Keratinocyte (primary cell): ENCODE results near the gene SPSB4. TPM values are rescaled to one million over a fixed set of nuclear protein-coding genes. Genes with fewer than 3 reads are reported as not detected.

Experiments used
- DNase-seq: peaks from one replicate; pipeline ENCODE4 v3.0.0-alpha.2; 2011; ENCODE audit warnings: low read depth, missing footprints, low spot score
- FAIRE-seq: peaks from 2 replicates; lab custom pipeline; 2011; peaks lifted over from hg19 to GRCh38; lab: Jason Lieb, UNC
- H2AFZ ChIP-seq: 2 replicates; pipeline ENCODE4 v1.6.0; 2012; ENCODE audit warnings: low read length, control low read depth, inconsistent platforms; ENCODE audit not compliant: control insufficient read depth
- H3K27ac ChIP-seq: 2 replicates; pipeline ENCODE4 v1.5.1; 2011; ENCODE audit warnings: low read length; ENCODE audit not compliant: control insufficient read depth, insufficient read depth
- H3K27me3 ChIP-seq: 3 replicates; pipeline ENCODE4 v1.6.0; 2011; ENCODE audit warnings: low read length; ENCODE audit not compliant: control insufficient read depth, insufficient read depth; ENCODE audit errors: extremely low read depth
- H3K36me3 ChIP-seq, 2 experiments: 2 replicates in 1 of 2; 3 replicates in 1 of 2; pipeline ENCODE4 v1.5.1; 2011; ENCODE audit warnings: low read length in 2 of 2, mild to moderate bottlenecking in 1 of 2; ENCODE audit not compliant: control insufficient read depth in 2 of 2, insufficient read depth in 2 of 2; ENCODE audit errors: extremely low read depth in 1 of 2
- H3K4me1 ChIP-seq: 3 replicates; pipeline ENCODE4 v1.5.1; 2011; ENCODE audit warnings: low read length; ENCODE audit not compliant: control insufficient read depth, insufficient read depth; ENCODE audit errors: extremely low read depth
- H3K4me2 ChIP-seq: 3 replicates; pipeline ENCODE4 v1.6.0; 2011; ENCODE audit warnings: low read depth, low read length; ENCODE audit not compliant: control insufficient read depth, insufficient read depth; ENCODE audit errors: extremely low read depth
- H3K4me3 ChIP-seq, 3 experiments: fragments of 200-600 bp in 1 of 3; sonication (generic) in 1 of 3; 2 replicates in 2 of 3; 3 replicates in 1 of 3; pipeline ENCODE4 v1.5.1; 2011 to 2016; ENCODE audit warnings: low read length in 3 of 3, mild to moderate bottlenecking in 3 of 3, control low read depth in 2 of 3, inconsistent platforms in 1 of 3, low read depth in 1 of 3, mixed read lengths in 1 of 3, mixed run types in 1 of 3, moderate library complexity in 1 of 3; ENCODE audit not compliant: control insufficient read depth in 2 of 3, insufficient read depth in 2 of 3; ENCODE audit errors: extremely low read depth in 1 of 3
- H3K79me2 ChIP-seq: 2 replicates; pipeline ENCODE4 v1.6.0; 2012; ENCODE audit warnings: low read length; ENCODE audit not compliant: control insufficient read depth, insufficient read depth
- H3K9ac ChIP-seq: 3 replicates; pipeline ENCODE4 v1.6.0; 2011; ENCODE audit warnings: low read length; ENCODE audit not compliant: control insufficient read depth, insufficient read depth; ENCODE audit errors: extremely low read depth
- H3K9me1 ChIP-seq: 3 replicates; pipeline ENCODE4 v1.6.0; 2011; ENCODE audit warnings: low read length; ENCODE audit not compliant: control insufficient read depth, insufficient read depth; ENCODE audit errors: extremely low read depth
- H3K9me3 ChIP-seq: 2 replicates; pipeline ENCODE4 v1.5.1; 2012; ENCODE audit warnings: low read depth, low read length; ENCODE audit not compliant: control insufficient read depth
- H4K20me1 ChIP-seq: 3 replicates; pipeline ENCODE4 v1.6.0; 2011; ENCODE audit warnings: low read length; ENCODE audit not compliant: control insufficient read depth, insufficient read depth; ENCODE audit errors: extremely low read depth
- EZH2 ChIP-seq: IDR thresholded peaks from one replicate; pipeline ENCODE4 v1.6.1; 2012; ENCODE audit warnings: inconsistent platforms, mild to moderate bottlenecking, low read length, moderate library complexity
- dilution Hi-C: fragments of 300-500 bp; cut with MboI; formaldehyde crosslinking; loops from one replicate; pipeline ENCODE4 v1.7.0; 2020; ENCODE audit warnings: low sequenced_read_pairs; ENCODE audit not compliant: extremely low pct_ligation_motif_present
- polyA plus RNA-seq, 5 experiments: library from polyadenylated mRNA; depleted of rRNA in 3 of 5; stranded (reverse) in 3 of 5; stranded (forward) in 1 of 5; unstranded in 1 of 5; fragments of >200 nt; gene quantifications; 1 replicate in 1 of 5; 2 replicates in 3 of 5; 3 replicates in 1 of 5; pipeline versions ENCODE4 v1.2.1 to v1.2.3, GENCODE V29; 2011 to 2012; ENCODE audit warnings: missing spikeins in 2 of 5, low read depth in 1 of 5, low replicate concordance in 1 of 5
- TF ChIP-seq, protein P1 (sequence below), 3 experiments: IDR thresholded peaks in 1 of 3; conservative IDR thresholded peaks in 1 of 3; optimal IDR thresholded peaks in 1 of 3; 2 replicates in 2 of 3; 3 replicates in 1 of 3; pipeline versions ENCODE3 to v1.5.1; 2011; ENCODE audit warnings: low read length in 3 of 3, mild to moderate bottlenecking in 3 of 3, moderate library complexity in 2 of 3, control low read depth in 1 of 3, inconsistent platforms in 1 of 3; ENCODE audit not compliant: insufficient read depth in 2 of 3; ENCODE audit errors: extremely low read depth in 1 of 3

Gene SPSB4
- polyA plus RNA-seq, 1 donor (not counting 4 experiments of a cell fraction or from before 2014, with no cell fraction given) = not detected

DNA sequence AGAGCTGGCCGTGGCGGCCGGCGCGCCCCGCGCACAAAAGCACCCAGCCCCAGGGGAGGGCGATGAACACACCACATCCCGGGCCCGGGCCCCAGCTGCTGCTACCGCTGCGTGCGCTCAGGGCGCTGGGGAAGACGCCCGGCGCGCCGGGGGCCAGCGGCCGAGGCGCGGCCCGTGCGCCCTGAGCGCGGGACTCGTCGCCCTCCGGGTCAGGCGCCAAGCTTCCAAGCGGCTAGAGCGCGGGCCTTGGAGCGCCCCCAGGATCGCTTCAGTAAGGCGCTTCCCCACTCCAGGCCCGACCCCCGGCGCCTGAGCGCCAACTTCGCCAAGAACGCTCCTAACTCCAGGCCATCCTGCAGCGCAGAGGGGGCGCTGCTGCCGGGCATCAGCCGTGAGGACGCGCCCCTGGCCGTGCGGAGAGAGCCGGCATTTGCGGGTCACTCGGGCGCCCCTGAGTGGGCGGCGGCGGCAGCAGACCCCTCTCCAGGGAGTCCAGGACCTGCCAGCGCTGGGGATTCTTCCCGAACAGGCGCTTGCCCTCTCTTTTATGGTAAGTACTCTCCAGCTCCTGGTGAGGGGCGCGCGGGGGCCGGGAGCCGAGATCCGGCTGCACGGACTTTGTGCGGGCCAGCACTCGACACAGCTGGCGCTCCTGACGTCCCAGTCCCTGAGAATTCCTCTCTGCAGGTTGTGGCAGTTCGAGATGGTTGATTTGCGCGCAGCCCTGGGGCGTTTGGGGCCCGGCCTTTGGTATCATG, 475 bp downstream of the SPSB4 start:
- Histone ChIP-seq H3K4me3 (peak overlapping the region in 2 of 3 experiments; percentile 9 to 29), H3K9me3 (no peaks in the 10 kb centered on the region), H2AFZ (no peak overlapping the region), H3K79me2 (no peaks in the 10 kb centered on the region), H3K9me1 (no peaks in the 10 kb centered on the region), H3K36me3 (no peaks in the 10 kb centered on the region), H3K4me1 (peaks cover 13% of the 10 kb centered on the region), H4K20me1 (no peaks in the 10 kb centered on the region), H3K27me3 (peaks cover 55% of the 10 kb centered on the region), H3K9ac (no peak overlapping the region), H3K4me2 (peak overlapping the region; percentile 74), H3K27ac (no peak overlapping the region)
- dilution Hi-C loops = no loop called here
- TF ChIP-seq, protein P1, sequence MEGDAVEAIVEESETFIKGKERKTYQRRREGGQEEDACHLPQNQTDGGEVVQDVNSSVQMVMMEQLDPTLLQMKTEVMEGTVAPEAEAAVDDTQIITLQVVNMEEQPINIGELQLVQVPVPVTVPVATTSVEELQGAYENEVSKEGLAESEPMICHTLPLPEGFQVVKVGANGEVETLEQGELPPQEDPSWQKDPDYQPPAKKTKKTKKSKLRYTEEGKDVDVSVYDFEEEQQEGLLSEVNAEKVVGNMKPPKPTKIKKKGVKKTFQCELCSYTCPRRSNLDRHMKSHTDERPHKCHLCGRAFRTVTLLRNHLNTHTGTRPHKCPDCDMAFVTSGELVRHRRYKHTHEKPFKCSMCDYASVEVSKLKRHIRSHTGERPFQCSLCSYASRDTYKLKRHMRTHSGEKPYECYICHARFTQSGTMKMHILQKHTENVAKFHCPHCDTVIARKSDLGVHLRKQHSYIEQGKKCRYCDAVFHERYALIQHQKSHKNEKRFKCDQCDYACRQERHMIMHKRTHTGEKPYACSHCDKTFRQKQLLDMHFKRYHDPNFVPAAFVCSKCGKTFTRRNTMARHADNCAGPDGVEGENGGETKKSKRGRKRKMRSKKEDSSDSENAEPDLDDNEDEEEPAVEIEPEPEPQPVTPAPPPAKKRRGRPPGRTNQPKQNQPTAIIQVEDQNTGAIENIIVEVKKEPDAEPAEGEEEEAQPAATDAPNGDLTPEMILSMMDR (optimal IDR thresholded peaks at IDR 0.05 in 1 of 3, IDR thresholded peaks at IDR 0.05 in 1 of 3, conservative IDR thresholded peaks at IDR 0.05 in 1 of 3; ENCODE audit: extremely low read depth in 1 of 3, insufficient read depth in 2 of 3, low read length in 3 of 3) = peak in 1 of 3 experiments; percentile 9
- TF ChIP-seq EZH2 = no peak
- FAIRE-seq (no peak), DNase-seq (no peak)

DNA sequence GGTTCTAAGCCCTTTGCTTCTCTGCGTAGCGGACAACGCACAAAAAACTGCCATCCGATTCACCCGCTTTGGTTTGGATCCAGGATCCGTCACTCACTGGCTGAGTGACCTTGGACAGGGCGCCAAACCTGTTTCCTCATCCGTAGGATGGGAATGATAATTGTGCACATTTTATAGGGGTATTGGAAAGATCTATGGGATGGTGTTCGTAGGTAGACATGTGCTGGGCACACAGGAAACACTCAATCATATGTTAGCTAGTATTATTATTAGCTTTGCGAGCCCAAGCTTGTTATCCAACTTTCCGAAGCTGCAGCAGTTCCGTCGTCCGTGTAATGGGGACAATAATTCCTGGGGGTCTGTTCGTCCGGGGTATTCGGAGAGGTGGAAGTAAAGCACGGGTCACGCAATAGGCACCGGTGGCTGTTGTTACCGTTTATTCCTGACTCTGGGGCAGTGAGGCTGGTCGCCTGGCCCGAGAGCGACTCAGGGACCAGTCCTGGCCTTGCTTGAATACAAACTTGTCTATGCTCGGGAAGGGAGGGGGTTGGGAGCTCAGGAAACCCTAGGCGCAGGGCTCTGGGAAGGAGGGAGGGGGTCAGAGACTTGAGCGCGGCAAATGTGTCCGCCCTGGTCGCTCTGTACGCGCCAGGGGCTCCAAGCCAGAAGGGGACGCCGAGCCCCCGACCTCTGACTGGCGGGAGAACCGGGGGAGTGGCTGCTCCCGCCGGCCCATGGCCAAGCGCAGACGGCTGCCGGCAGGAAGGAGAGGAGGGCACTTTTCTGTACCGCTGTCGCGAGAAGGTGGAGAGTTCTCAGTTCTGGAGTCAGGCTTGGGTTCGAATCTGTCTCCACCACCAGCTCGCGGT, 1.3 kb downstream of the SPSB4 start:
- H4K20me1 ChIP-seq = no peaks in the 10 kb centered on the region
- no peak for DNase-seq
- no peaks in the 10 kb centered on the region for H3K36me3 ChIP-seq

More for the DNA sequence above, 1.3 kb downstream of the SPSB4 start:
- Histone ChIP-seq H2AFZ (no peak overlapping the region), H3K4me3 (peak overlapping the region in 1 of 3 experiments; percentile 13), H3K4me1 (peaks cover 11% of the 10 kb centered on the region), H3K9me3 (no peaks in the 10 kb centered on the region), H3K27ac (no peak overlapping the region), H3K4me2 (peak overlapping the region; percentile 74), H3K27me3 (peaks cover 58% of the 10 kb centered on the region), H3K9me1 (no peaks in the 10 kb centered on the region), H3K79me2 (no peaks in the 10 kb centered on the region), H3K9ac (no peak overlapping the region)
- no peak for FAIRE-seq
- dilution Hi-C loops = no loop called here
- TF ChIP-seq, protein P1 (optimal IDR thresholded peaks at IDR 0.05 in 1 of 3, IDR thresholded peaks at IDR 0.05 in 1 of 3, conservative IDR thresholded peaks at IDR 0.05 in 1 of 3; ENCODE audit: extremely low read depth in 1 of 3, insufficient read depth in 2 of 3, low read length in 3 of 3) = no peak
- TF ChIP-seq EZH2 = peak; percentile 86
